Sigmoid colon (tissue), 7 donors: Measurements from ENCODE around the gene TBC1D22A. TPM values are rescaled to one million over a fixed set of nuclear protein-coding genes. Genes with fewer than 3 reads are reported as not detected.
"Not testable (repeated sequence)": the region's sequence is repeated elsewhere in the genome, so short reads cannot be mapped to it uniquely, and the experiment has no call there.

Experiments
- DNase-seq: peaks from one replicate; pipeline ENCODE4 v3.0.0-alpha.2; 2019
- H3K27ac ChIP-seq, 4 donors: fragments of 200-600 bp; sonication (generic); one replicate each; pipeline ENCODE4 v1.5.1; 2016 to 2019; ENCODE audit warnings: mild to moderate bottlenecking in 1 of 4
- H3K27me3 ChIP-seq, 3 donors: fragments of 200-600 bp; sonication (generic); one replicate each; pipeline ENCODE4 v1.5.1; 2019; ENCODE audit warnings: mild to moderate bottlenecking in 1 of 3
- H3K36me3 ChIP-seq, 4 donors: fragments of 200-600 bp; sonication (generic); one replicate each; pipeline ENCODE4 v1.5.1; 2016 to 2019
- H3K4me1 ChIP-seq, 4 donors: fragments of 200-600 bp; sonication (generic); one replicate each; pipeline ENCODE4 v1.5.1; 2017 to 2019
- H3K4me3 ChIP-seq, 4 donors: fragments of 200-600 bp; sonication (generic); one replicate each; pipeline ENCODE4 v1.5.1; 2017 to 2019; ENCODE audit warnings: mild to moderate bottlenecking in 2 of 4, moderate library complexity in 1 of 4
- H3K9me3 ChIP-seq, 4 donors: fragments of 200-600 bp in 3 of 4; sonication (generic) in 3 of 4; one replicate each; pipeline versions ENCODE4 v1.5.1 to v1.6.1; 2013 to 2019
- EP300 ChIP-seq, 4 donors: sonication (generic); formaldehyde crosslinking; IDR thresholded peaks; one replicate each; pipeline ENCODE4 v1.6.1; 2017; ENCODE audit warnings: antibody characterized with exemption in 4 of 4
- POLR2A ChIP-seq, 2 donors: fragments of 450-650 bp; IDR thresholded peaks; one replicate each; pipeline ENCODE4 v1.6.1; 2016; ENCODE audit warnings: antibody characterized with exemption in 2 of 2, mild to moderate bottlenecking in 2 of 2, moderate library complexity in 2 of 2
- POLR2AphosphoS5 ChIP-seq, 4 donors: sonication (generic); formaldehyde crosslinking; IDR thresholded peaks; one replicate each; pipeline ENCODE4 v1.6.1; 2017; ENCODE audit warnings: antibody characterized with exemption in 4 of 4
- WGBS, 2 donors: extraction: QIAGEN DNeasy Blood & Tissue Kit; methylation state at CpG; one replicate each; pipeline ENCODE4 v1.1.7; 2013; 5-methylcytosine and 5-hydroxymethylcytosine counted together
- intact Hi-C: fragments of 100-400 bp; cut with DNase I; formaldehyde crosslinking; loops from one replicate; pipeline ENCODE4 v1.15.1; 2023
- polyA plus RNA-seq, 3 donors: library from polyadenylated mRNA; stranded (reverse); fragments of 200-250 nt; gene quantifications; one replicate each; pipeline ENCODE4 v1.2.3, GENCODE V29; 2013
- total RNA-seq, 4 donors: library from RNA; depleted of rRNA; stranded (reverse); fragments of >200 nt; gene quantifications; one replicate each; pipeline ENCODE4 v1.1.0, GENCODE V29; 2016
- TF ChIP-seq, protein P1 (sequence below), 4 experiments: fragments of 450-650 bp in 3 of 4; fragments of 200-600 bp in 1 of 4; IDR thresholded peaks; one replicate each; pipeline ENCODE4 v1.5.1; 2016 to 2019; ENCODE audit warnings: antibody characterized with exemption in 4 of 4, mild to moderate bottlenecking in 3 of 4, moderate library complexity in 2 of 4
- donor health status: healthy with polysubstance abuse.
- donor health status: Bipolar disorder and iron deficiency.
- donor health status: healthy.

TBC1D22A gene
- total and polyA plus RNA-seq, 7 donors: 13.6 to 34.6 (median 14.3) TPM

DNA sequence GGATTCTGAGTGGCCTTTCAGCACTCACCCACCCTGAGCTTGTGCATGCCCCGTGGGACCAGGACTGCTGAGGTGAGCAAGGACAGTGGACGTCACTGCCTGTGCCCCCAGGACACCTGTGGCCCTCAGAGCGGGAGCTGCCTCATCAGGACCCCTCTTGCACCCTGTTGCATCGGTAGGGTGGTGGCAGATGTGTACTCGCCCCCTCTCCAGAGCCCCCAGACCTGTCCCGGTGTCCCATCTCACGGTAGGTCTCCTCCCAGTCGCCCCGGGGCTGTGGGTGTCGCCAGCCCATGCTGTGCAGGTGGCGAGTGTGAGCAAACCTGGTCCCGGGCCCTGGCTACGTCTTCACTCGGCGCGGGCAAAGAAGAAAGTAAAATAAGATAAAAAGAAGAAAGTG is 374.2 kb downstream of the TBC1D22A start:
- Histone ChIP-seq H3K27ac (no peak overlapping the region), H3K27me3 (no peaks in the 10 kb centered on the region), H3K4me3 (no peak overlapping the region), H3K4me1 (no peaks in the 10 kb centered on the region), H3K36me3 (no peaks in the 10 kb centered on the region), H3K9me3 (no peaks in the 10 kb centered on the region)
- intact Hi-C loops: no loop called here
- no peak for TF ChIP-seq EP300 (IDR thresholded peaks at IDR 0.05)
- TF ChIP-seq, protein P1, sequence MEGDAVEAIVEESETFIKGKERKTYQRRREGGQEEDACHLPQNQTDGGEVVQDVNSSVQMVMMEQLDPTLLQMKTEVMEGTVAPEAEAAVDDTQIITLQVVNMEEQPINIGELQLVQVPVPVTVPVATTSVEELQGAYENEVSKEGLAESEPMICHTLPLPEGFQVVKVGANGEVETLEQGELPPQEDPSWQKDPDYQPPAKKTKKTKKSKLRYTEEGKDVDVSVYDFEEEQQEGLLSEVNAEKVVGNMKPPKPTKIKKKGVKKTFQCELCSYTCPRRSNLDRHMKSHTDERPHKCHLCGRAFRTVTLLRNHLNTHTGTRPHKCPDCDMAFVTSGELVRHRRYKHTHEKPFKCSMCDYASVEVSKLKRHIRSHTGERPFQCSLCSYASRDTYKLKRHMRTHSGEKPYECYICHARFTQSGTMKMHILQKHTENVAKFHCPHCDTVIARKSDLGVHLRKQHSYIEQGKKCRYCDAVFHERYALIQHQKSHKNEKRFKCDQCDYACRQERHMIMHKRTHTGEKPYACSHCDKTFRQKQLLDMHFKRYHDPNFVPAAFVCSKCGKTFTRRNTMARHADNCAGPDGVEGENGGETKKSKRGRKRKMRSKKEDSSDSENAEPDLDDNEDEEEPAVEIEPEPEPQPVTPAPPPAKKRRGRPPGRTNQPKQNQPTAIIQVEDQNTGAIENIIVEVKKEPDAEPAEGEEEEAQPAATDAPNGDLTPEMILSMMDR (IDR thresholded peaks at IDR 0.05): no peak
- no peak for TF ChIP-seq POLR2A (IDR thresholded peaks at IDR 0.05)
- TF ChIP-seq POLR2AphosphoS5 (IDR thresholded peaks at IDR 0.05): no peak
- WGBS, 2 donors: 87 to 96% methylated on average over 16 of the region's 16 CpGs
- DNase-seq: no peak

DNA sequence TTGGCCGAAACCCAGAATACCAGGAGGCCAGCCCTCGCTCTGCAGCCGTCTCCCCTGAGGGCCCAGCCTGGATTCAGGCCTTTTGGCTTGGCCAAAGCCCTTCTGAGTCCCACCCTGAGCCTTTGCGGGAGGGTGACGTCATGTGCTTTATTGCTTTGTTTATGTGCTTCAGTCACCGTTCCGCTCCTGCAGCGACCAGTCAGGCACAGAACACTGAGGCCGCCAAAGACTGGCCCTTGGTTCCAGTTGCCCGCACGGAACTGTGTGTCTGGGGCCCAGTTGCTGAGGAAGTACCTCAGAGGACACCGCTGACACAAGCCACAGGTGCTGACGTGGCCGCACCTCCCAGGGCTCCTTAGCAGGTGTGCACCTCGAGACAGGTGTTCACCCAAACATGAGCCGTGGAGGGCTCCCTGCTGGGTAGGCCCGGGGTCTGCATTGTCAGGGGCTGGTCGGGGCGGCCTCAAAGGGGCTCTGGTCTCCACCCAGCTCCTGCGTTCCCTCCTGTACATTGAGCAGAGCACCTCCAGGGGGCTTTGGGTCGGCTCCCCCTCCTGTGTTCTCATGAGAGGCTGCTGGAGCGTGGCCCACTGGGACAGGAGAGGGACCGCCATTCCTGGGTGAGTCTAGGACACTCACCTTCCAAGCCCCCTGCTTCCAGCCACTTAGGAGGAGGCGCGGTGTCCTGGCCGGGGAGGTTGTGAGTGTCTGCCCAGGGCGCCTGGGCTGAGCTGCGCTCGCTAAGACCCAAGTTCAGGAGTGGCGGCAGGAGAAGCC is 376.8 kb downstream of the TBC1D22A start:
- 94% methylated on average over 30 of the region's 30 CpGs for WGBS, 2 donors
- H3K27ac ChIP-seq: no peak overlapping the region
- intact Hi-C loops: no loop called here

DNA sequence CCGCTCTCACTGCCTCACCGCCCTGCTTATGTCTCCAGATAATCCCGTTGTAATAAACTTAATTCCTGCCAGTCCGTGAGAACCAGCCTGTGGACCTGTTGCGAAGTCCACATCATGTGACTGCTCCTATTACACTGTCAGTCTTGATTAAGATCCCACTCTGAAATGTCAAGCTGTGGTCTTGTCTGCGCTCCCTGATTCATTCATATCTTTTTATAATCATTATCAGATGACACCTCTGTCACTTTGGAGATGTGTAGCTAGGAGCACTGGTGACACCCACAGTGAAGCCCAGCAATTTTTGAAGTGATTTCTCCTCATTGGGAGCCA is 377.3 kb downstream of the TBC1D22A start:
- TF ChIP-seq EP300 (IDR thresholded peaks at IDR 0.05) (no peak), POLR2AphosphoS5 (IDR thresholded peaks at IDR 0.05) (no peak), POLR2A (IDR thresholded peaks at IDR 0.05) (no peak)
- intact Hi-C loops: no loop called here

More for the DNA sequence above, 376.8 kb downstream of the TBC1D22A start:
- Histone ChIP-seq H3K4me1 (no peaks in the 10 kb centered on the region), H3K9me3 (no peaks in the 10 kb centered on the region), H3K36me3 (no peaks in the 10 kb centered on the region), H3K27me3 (no peaks in the 10 kb centered on the region), H3K4me3 (no peak overlapping the region)
- TF ChIP-seq EP300 (IDR thresholded peaks at IDR 0.05) (no peak), POLR2A (IDR thresholded peaks at IDR 0.05) (no peak), POLR2AphosphoS5 (IDR thresholded peaks at IDR 0.05) (no peak)
- TF ChIP-seq, protein P1 (IDR thresholded peaks at IDR 0.05): no peak
- no peak for DNase-seq

DNA sequence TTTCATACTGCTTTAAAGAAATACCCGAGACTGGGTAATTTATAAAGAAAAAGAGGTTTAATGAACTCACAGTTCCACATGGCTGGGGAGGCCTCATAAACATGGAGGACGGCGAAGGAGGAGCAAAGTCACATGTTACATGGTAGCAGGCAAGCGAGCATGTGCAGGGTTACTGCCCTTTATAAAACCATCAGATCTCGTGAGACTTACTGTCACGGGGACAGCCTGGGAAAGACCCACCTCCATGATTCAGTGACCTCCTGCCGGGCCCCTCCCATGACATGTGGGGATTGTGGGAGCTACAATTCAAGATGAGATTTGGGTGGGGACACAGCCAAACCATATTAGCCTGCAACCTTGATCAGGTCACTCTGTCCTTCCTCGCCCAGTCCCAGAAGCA is 378.5 kb downstream of the TBC1D22A start:
- intact Hi-C loops: not testable (repeated sequence)

More for the DNA sequence above, 377.3 kb downstream of the TBC1D22A start:
- H3K27me3 ChIP-seq: no peaks in the 10 kb centered on the region
- no peaks in the 10 kb centered on the region for H3K4me1 ChIP-seq
- WGBS, 2 donors: 93 to 95% methylated on average over 6 of the region's 6 CpGs
- no peaks in the 10 kb centered on the region for H3K9me3 ChIP-seq
- H3K4me3 ChIP-seq: no peak overlapping the region
- no peak for DNase-seq
- H3K27ac ChIP-seq: no peak overlapping the region
- H3K36me3 ChIP-seq: no peaks in the 10 kb centered on the region

DNA sequence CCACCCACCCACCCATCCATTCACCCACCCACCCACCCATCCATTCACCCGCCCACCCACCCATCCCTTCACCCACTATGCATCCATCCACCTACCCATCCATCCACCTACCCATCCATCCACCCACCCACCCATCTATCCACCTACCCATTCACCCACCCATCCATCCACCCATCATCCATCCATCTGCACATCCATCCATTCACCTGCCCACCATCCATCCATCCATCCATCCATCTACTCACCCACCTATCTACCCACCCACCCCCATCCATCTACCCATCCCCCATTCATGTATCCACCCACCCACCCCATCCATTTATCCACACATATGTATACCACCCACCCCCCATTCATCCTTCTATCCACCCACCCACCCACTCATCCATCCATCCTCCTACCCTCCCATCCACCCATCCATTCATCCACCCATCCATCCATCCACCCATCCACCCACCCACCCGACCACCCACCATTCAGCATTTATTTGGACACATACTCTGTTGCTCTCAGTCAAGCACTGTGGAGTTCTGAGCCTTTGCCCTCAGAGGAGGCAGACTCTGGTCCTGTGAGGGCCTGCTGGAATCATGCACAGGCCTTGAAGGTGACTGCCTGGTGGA is 380.1 kb downstream of the TBC1D22A start:
- no peaks in the 10 kb centered on the region for H3K36me3 ChIP-seq
- no peaks in the 10 kb centered on the region for H3K9me3 ChIP-seq
- intact Hi-C loops: no loop called here
- no peak overlapping the region for H3K4me3 ChIP-seq
- no peak for TF ChIP-seq POLR2AphosphoS5 (IDR thresholded peaks at IDR 0.05)
- TF ChIP-seq POLR2A (IDR thresholded peaks at IDR 0.05): no peak
- no peak for TF ChIP-seq EP300 (IDR thresholded peaks at IDR 0.05)
- TF ChIP-seq, protein P1 (IDR thresholded peaks at IDR 0.05): no peak
- WGBS, 2 donors: 92 to 93% methylated on average over 2 of the region's 2 CpGs
- no peaks in the 10 kb centered on the region for H3K27me3 ChIP-seq
- H3K27ac ChIP-seq: no peak overlapping the region
- H3K4me1 ChIP-seq: no peaks in the 10 kb centered on the region
- no peak for DNase-seq

More for the DNA sequence above, 378.5 kb downstream of the TBC1D22A start:
- H3K36me3 ChIP-seq, H3K4me1 ChIP-seq, DNase-seq, H3K27me3 ChIP-seq, H3K4me3 ChIP-seq, H3K27ac ChIP-seq, H3K9me3 ChIP-seq: not testable (repeated sequence)
- WGBS, 2 donors: 96% methylated on average over 8 of the region's 8 CpGs
